HG02981 (cell line): ENCODE results near the gene TES.
"Not testable (repeated sequence)": the region's sequence is repeated elsewhere in the genome, so short reads cannot be mapped to it uniquely, and the experiment has no call there.

Experiments used
- ATAC-seq: cut with Tn5 transposase; IDR thresholded peaks from one replicate; pipeline ENCODE4 v1.9.1; 2021; ENCODE audit warnings: mild to moderate bottlenecking, moderate library complexity; ENCODE audit not compliant: unreplicated experiment

Gene TES

GRCh38 chr7:116241291-116241690 lies 31.0 kb downstream of the TES start:
- no peak for ATAC-seq

- ATAC-seq, result no peak
These were observed 31.8 kb downstream of the TES start for GRCh38 chr7:116242178-116242577.

GRCh38 chr7:116242759-116243158 lies 32.4 kb downstream of the TES start:
- no peak for ATAC-seq

GRCh38 chr7:116244803-116245202 lies 34.5 kb downstream of the TES start:
- ATAC-seq, result not testable (repeated sequence)

GRCh38 chr7:116246357-116246756 lies 36.0 kb downstream of the TES start:
- no peak for ATAC-seq

- ATAC-seq, result peak; percentile 86
These were observed 39.7 kb downstream of the TES start for GRCh38 chr7:116249969-116250553.

GRCh38 chr7:116251675-116252074 lies 41.3 kb downstream of the TES start:
- ATAC-seq, result no peak

GRCh38 chr7:116252249-116252648 lies 41.9 kb downstream of the TES start:
- no peak for ATAC-seq

GRCh38 chr7:116257156-116257555 lies 46.8 kb downstream of the TES start:
- ATAC-seq, result no peak

- ATAC-seq, result no peak
These were observed 48.4 kb downstream of the TES start for GRCh38 chr7:116258734-116259133.

GRCh38 chr7:116259156-116259870 lies 49.0 kb downstream of the TES start:
- ATAC-seq, result no peak

- ATAC-seq, result no peak
These were observed 49.6 kb downstream of the TES start for GRCh38 chr7:116259871-116260440.

- ATAC-seq, result no peak
These were observed 51.6 kb downstream of the TES start for GRCh38 chr7:116261904-116262303.

- no peak for ATAC-seq
These were observed 55.5 kb downstream of the TES start for GRCh38 chr7:116265881-116266280.

GRCh38 chr7:116269466-116269865 lies 59.1 kb downstream of the TES start:
- ATAC-seq, result no peak

GRCh38 chr7:116271161-116271913 lies 61.0 kb downstream of the TES start:
- no peak for ATAC-seq

- no peak for ATAC-seq
These were observed 61.9 kb downstream of the TES start for GRCh38 chr7:116271963-116272886.

GRCh38 chr7:116273283-116273917 lies 63.1 kb downstream of the TES start:
- ATAC-seq, result no peak

- ATAC-seq, result no peak
These were observed 63.6 kb downstream of the TES start for GRCh38 chr7:116273918-116274301.

- no peak for ATAC-seq
These were observed 66.7 kb downstream of the TES start for GRCh38 chr7:116277070-116277469.
